ENCODE measurements around the gene ERC2. TPM values are rescaled to one million over a fixed set of nuclear protein-coding genes. Genes with fewer than 3 reads are reported as not detected.

ERC2 gene
- total RNA-seq, 1 donor from 2014 or later, result 32.5 TPM

DNA sequence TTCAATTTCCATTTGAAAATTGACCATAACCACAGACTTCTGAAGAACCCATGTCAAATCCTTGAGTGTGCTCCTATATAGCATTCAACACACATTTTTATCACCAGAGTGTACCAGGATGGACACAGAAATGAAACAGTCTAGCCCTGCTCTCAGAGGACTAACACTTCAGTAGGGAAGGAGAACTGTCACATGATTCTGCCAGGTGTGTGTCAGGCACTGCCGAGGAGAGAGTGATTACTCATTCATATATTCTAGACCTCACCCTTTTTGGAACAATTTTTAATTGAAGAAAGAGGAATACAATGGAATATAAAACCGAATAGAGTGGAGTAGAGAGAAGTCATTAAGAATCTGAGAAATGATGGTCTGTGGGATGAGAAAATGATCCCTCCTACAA is 125.8 kb downstream of the ERC2 start:
- H3K27ac Mint-ChIP-seq, result no peak overlapping the region
- no peaks in the 10 kb centered on the region for H3K9me3 Mint-ChIP-seq (ENCODE audit: low read depth)

DNA sequence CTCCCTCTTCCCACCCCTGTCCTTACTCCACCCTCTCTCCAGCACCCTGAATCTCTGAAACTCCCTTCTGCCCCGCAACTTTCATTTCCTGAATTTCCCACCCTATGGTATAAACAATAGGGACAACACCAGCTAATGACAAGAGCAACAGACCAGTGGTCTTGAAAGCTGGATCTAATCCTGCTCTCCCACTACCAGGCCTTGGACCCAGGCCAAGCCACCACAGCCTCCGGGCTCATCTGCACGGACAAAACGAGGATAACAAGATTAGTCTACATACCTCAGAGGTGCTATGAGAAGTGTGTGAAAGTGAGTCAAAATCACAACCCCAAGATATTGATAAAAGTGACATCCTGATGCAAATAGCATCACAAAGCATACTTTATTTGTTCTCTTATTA is 128.6 kb downstream of the ERC2 start:
- no peak overlapping the region for H3K27ac Mint-ChIP-seq
- no peaks in the 10 kb centered on the region for H3K36me3 Mint-ChIP-seq (ENCODE audit: insufficient read depth)
- no peaks in the 10 kb centered on the region for H3K4me1 Mint-ChIP-seq (ENCODE audit: low read depth)
- no peaks in the 10 kb centered on the region for H3K9me3 Mint-ChIP-seq (ENCODE audit: low read depth)
- no peaks in the 10 kb centered on the region for H3K27me3 Mint-ChIP-seq
- no peak for DNase-seq (ENCODE audit: low spot score, unreplicated experiment)
- no peak overlapping the region for H3K4me3 Mint-ChIP-seq (ENCODE audit: low read depth)
- no peak for TF ChIP-seq CTCF (IDR thresholded peaks at IDR 0.05; ENCODE audit: unreplicated experiment)

More for the DNA sequence above, 125.8 kb downstream of the ERC2 start:
- Mint-ChIP-seq H3K4me1 (ENCODE audit: low read depth) (no peaks in the 10 kb centered on the region), H3K4me3 (ENCODE audit: low read depth) (no peak overlapping the region), H3K36me3 (ENCODE audit: insufficient read depth) (peaks cover 1% of the 10 kb centered on the region), H3K27me3 (no peaks in the 10 kb centered on the region)
- no peak for TF ChIP-seq CTCF (IDR thresholded peaks at IDR 0.05; ENCODE audit: unreplicated experiment)
- DNase-seq (ENCODE audit: low spot score, unreplicated experiment), result no peak

DNA sequence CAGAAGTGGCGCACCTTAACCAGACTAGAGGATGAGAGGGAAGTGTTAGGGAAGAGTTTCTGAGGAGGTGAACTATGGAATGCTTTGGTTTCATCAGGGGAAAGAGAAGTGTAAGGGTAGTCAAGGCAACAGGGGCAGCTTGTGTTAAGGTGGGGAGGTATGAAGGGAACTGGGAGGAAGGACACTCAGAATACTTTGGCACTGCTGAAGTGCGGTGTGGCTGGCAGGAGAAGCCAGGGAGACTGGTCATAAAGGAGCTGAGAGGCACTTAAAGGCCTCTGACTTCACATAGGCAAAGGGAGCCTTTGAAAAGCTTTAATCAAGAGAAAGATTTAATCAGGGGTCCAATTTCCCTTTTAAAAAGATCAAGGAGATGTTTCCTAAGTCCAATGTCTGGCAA is 129.0 kb downstream of the ERC2 start:
- no peaks in the 10 kb centered on the region for H3K9me3 Mint-ChIP-seq (ENCODE audit: low read depth)
- no peak for TF ChIP-seq CTCF (IDR thresholded peaks at IDR 0.05; ENCODE audit: unreplicated experiment)

DNA sequence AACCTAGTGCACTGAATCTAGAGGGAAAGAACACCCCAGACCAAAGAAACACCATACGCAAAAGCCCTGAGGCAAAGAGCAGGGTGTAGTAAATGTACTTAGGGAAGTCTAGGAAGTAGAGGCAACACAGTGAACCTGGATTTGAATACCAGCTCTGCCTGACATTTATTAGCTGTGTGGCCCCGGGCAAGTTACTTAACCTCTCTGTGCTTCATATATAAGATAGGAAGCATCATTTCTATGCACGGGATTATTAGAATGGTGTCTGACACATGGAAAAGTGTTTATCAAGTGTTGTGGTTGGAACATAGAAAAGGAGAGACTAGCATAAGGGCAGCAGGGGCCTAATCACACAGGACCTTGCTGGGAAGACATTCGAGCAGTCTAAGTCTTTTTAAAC is 132.2 kb downstream of the ERC2 start:
- no peak for TF ChIP-seq CTCF (IDR thresholded peaks at IDR 0.05; ENCODE audit: unreplicated experiment)
- no peaks in the 10 kb centered on the region for H3K36me3 Mint-ChIP-seq (ENCODE audit: insufficient read depth)
- no peaks in the 10 kb centered on the region for H3K9me3 Mint-ChIP-seq (ENCODE audit: low read depth)
- no peak overlapping the region for H3K27ac Mint-ChIP-seq
- no peaks in the 10 kb centered on the region for H3K27me3 Mint-ChIP-seq
- DNase-seq (ENCODE audit: low spot score, unreplicated experiment), result no peak
- no peak overlapping the region for H3K4me3 Mint-ChIP-seq (ENCODE audit: low read depth)
- no peaks in the 10 kb centered on the region for H3K4me1 Mint-ChIP-seq (ENCODE audit: low read depth)

More for the DNA sequence above, 129.0 kb downstream of the ERC2 start:
- no peak overlapping the region for H3K27ac Mint-ChIP-seq
- no peaks in the 10 kb centered on the region for H3K27me3 Mint-ChIP-seq
- no peaks in the 10 kb centered on the region for H3K36me3 Mint-ChIP-seq (ENCODE audit: insufficient read depth)
- H3K4me3 Mint-ChIP-seq (ENCODE audit: low read depth), result no peak overlapping the region
- DNase-seq (ENCODE audit: low spot score, unreplicated experiment), result no peak
- H3K4me1 Mint-ChIP-seq (ENCODE audit: low read depth), result no peaks in the 10 kb centered on the region

DNA sequence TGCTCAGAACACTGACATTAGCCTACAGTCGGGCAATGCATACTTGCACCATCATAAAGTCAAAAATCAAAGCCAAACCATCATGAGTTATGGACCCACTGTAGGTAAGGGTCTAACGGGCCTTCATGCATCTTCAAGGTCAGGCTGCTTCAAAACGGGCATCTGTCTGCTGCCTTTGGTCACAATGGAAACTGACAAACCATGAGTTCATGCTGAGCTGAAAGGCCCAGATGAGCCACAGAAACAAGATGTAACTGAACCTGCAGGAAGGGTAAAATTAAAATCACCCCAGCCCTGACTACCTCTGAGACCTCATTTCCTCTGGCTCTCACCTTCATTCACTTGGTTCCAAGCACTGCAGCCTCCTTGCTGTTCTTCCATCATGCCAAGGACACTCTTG is 143.8 kb downstream of the ERC2 start:
- Mint-ChIP-seq H3K9me3 (ENCODE audit: low read depth) (no peaks in the 10 kb centered on the region), H3K27ac (no peak overlapping the region), H3K27me3 (no peaks in the 10 kb centered on the region), H3K36me3 (ENCODE audit: insufficient read depth) (peaks cover 5% of the 10 kb centered on the region), H3K4me1 (ENCODE audit: low read depth) (peaks cover 16% of the 10 kb centered on the region), H3K4me3 (ENCODE audit: low read depth) (no peak overlapping the region)
- DNase-seq (ENCODE audit: low spot score, unreplicated experiment), result no peak
- no peak for TF ChIP-seq CTCF (IDR thresholded peaks at IDR 0.05; ENCODE audit: unreplicated experiment)
